CD4-positive, alpha-beta T cell treated with Interleukin-10 for 1 hour (primary cell): Measurements from ENCODE around the gene STK32C.
A peak's percentile ranks its signal among the peaks of the same experiment; 100 is the strongest.

Experiments used
- DNase-seq: peaks from one replicate; pipeline ENCODE4 v3.0.0-alpha.2; 2020

The STK32C gene

DNA sequence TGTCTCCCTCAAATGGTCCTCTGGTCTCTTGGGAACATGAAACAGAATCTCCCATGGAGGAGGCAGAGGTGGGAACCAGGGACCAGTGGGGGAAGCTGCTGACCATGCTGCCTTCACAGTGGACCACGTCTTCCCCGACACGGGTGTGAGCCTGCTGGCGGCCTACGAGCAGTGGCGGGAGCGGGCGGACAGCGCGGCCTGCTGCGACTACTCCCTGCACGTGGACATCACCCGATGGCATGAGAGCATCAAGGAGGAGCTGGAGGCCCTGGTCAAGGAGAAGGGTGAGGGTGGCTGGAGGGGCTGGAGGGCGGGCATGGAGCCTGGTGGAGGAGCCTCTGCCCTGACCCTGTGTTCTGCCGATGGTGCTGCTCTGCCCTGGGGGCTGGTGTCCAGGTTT lies 113.0 kb downstream of the STK32C start:
- no peak for DNase-seq

DNA sequence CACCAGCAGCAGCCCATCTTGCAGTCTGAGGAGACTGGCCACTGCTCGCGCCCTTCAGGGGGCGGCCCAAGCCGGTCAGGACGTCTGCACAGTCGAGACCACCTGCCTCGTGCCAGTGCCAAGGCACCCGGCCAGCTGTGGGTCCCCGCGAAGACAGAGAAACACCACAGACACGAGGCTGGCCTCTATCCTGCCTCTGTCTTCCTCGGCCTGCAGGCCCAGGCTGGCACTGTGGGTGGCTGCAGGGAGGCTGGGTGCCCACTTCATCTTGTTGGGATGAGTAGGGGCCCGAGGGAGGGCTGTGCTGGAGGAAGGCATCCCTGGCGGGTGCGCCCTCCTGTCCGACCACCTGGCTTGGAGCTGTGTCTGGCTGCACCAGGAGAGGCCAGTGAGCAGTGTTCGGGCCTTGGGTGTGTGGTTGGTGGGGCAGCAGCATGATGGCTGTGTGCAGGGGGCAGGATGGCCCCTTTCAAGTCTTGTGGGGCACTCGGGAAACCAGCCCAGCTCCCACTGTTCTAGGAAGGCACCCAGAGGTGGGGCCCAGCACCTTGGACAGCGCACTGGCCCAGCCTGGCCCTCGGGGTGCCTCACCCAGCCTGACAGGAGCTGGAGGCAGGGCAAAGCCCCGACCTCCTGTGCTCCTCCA lies 113.7 kb downstream of the STK32C start:
- DNase-seq, result no peak

DNA sequence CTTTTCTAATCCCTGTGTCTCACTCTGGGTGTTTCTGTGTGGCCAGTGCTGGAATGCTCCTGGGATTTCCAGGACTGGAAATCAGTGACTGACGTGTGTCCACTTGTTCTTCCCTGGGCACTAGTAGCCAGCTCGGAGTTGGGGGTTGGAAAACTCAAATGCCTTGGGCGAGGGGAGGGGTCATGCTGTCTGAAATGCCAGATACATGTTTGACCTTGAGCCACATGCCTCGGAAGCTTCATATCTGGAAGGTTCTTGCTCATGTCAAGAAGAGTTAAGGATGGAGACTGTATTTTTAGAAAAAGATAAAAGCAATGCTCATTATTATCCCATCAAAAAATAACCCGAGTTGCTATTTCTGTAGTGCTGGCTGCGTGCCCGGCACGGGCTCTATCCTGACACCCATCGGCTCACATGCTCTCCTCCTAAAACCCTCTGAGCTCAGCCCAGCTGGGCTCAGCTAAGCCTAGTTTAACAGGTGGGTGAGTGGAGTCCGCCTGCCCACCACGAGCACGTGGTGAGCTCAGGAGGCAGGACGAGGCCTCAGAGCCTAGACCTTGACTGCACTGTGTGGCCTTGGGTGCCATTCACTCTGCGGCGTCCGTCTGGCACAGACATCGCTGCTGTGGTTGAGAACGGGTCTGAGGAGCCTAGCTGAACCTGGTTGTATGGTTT lies 114.6 kb downstream of the STK32C start:
- DNase-seq, result no peak

DNA sequence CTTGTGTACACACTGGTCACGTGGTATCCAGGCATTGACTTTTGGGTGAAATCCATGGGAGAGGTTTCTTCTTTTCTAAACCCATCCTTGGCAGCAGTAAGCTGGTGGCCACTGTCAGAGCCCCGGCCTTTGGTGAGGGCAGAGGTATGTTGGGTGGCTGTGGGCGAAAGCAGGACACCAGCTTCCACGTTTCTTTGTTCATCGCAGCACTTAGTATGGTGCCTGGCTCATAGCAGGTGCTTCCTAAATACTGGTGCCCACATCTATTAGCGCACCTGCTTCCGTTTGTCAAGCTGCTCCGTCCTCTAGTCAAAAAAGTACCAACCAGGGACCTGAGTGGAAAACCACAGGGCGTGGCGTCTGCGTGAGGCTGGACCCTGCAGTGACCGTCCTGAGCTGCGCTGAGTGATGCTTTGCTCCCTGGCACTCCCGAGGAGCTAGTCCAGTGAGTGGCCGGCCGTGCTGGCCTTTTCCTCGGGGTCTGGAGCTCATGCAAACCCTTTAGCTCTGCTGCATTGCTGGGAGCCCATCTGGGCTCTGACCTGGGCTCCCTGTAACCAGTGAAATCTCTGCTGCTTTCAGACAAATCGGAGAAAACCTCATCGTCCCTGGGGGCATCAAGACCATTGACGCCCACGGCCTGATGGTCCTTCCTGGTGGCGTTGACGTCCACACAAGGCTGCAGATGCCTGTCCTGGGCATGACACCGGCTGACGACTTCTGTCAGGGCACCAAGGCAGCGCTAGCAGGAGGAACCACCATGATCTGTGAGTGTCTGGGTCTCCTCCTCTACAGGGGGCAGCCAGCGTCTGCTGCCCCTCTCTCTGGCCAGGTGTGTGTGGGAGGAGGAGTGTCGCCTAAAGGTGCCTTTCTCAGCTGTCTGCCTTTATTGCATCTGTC lies 115.4 kb downstream of the STK32C start:
- DNase-seq, result no peak

DNA sequence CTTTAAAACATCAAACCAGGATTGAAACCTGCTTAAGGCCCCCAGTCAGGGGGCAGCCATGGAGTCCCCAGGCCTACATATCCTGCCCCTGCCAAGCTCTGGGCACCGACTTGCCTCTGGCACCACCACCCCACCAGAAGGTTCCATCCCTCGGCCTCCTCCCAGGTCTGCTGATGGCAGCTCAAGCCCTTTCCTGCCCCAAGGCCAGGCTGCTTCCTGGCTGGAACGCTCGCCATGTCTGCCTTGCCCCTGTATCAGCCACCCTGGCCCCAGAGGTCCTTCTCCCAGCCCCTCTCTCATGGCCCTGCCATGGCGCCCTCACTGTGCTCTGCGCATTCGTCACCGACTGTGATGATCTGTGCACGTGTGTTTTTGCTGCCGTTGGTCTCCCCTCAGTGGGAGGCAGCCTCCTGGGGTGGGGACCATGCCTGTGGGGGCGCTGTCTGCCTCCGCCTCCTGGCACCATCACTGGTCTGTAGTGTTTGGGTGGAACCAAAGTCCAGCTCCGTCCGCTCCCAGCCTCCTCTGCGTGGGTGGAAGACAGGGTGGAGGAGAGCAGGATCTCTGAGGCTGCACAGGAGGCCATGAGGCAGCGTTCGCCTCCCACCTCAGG lies 117.8 kb downstream of the STK32C start:
- DNase-seq, result no peak

DNA sequence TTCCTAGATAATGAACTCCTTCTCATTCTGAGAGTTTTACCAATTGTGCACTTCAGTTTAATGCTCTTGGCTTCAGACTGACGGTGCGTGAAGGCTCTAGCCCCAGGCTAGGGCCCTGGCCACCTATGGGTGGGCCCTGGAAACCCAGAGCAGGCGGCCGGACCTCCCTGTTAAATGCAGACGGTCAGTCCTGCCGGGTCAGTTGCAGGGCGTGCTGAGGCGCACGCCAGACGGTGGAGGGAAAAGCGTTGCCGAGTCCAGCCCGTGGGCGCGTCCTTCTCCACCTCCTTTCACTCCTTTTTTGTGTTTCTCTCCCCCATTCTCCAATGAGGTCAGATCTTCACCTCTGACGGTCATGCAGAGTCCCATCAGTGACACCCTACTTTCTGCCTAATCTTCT lies 118.7 kb downstream of the STK32C start:
- no peak for DNase-seq

DNA sequence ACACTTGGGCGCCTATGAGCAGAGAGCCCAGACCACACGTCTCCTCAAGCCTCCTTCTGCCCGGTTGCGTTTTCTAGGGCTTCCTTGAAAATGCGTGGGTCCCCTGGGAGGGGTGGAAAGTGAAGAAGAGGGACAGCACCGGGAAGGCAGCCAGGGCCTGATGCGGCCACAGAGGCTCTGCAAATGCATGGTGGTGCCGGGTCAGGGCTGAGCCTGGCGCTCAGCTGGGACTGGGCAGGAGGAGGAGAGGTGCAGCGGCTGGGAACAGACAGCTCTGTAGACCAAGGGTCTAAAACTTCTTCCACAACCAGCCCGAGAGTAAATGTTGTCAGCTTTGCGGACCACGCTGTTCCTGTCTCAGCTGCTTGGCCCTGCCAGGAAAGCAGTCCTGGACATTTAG lies 119.4 kb downstream of the STK32C start:
- no peak for DNase-seq

DNA sequence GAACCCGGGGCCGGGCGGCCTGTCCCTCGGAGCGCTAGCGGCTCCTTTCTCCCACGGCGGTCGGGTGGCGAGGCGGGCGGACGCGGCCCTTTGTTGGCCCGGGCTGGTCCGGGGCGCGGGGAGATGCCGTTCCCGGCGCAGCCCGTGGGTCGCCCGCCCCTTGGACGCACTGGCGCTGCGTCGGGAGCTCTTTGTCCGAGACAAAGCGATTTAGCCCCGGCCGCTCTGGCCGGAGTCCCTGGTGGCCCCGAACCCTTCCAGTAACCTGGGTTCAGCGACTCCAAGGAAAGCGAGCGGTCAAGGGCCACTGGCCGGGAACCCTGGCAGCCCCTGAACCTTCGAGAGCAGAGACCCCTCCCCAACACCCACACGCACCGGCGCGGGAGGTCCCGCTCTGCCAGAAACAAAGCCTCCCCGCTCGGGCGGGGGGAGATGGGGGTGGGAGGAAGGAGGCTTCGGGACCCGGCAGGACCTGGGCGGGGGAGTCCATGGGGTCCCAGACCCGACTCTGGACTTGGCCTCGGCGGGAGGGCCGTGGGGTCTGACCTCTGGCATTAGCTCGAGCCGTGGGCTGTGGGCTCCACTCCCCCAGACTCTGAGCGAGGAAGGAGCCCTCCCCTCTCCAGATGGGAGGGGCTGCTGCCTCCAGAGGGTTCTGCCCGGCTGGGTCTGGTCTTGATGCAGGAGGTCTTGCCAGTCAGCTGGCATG lies 120.2 kb downstream of the STK32C start:
- DNase-seq, result no peak

DNA sequence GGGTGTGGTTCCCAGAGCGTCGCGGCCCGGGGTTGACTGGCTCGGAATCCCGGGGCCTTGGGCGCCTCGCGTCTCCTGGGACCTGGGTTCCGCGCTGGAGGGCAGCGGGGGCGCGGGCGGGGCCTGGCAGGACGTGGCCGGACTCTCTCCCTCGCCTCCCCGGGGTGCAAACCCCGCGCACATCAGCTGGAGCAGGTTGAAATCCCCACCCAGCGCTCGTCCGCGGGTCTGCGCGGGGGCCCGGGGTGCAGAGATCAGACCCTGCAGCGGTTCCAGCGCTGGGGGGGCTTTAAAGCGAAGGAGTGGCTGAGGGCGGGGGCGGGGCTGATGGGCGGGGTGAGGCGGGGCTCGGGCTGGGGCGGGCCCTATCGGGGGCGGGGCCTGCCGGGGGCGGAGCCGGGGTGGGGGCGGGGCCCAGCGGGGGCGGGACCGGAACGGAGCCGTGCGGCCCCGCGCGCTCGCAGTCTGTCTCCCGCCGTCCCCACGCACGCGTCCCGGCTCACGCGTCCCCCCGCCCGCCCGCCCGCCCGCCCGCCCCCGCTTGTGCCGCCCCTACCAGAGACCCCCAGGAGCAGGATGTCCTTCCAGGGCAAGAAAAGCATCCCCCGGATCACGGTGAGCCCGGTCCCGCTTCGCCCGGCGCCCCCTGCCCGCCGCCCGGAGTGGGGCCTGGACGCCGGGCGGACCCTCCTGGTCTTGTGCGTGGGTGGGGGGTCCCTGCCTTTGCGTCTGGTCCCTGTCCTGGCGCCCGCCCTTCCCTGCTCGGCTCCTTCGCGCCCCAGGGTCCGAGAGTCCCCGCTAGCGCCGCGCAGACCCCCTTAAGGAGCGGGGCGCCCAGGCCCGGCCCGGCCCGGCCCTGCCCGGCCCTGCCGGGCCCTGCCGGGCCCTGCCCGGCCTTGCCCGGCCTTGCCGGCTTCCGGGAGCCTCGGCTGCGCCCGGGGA lies 121.0 kb downstream of the STK32C start, which contains the start of gene DPYSL4:
TSS of gene DPYSL4 (plus strand) at position 461 of the 942 bp plus-strand sequence. CDS start at position 577, 116 bp downstream.
- DNase-seq, result no peak

DNA sequence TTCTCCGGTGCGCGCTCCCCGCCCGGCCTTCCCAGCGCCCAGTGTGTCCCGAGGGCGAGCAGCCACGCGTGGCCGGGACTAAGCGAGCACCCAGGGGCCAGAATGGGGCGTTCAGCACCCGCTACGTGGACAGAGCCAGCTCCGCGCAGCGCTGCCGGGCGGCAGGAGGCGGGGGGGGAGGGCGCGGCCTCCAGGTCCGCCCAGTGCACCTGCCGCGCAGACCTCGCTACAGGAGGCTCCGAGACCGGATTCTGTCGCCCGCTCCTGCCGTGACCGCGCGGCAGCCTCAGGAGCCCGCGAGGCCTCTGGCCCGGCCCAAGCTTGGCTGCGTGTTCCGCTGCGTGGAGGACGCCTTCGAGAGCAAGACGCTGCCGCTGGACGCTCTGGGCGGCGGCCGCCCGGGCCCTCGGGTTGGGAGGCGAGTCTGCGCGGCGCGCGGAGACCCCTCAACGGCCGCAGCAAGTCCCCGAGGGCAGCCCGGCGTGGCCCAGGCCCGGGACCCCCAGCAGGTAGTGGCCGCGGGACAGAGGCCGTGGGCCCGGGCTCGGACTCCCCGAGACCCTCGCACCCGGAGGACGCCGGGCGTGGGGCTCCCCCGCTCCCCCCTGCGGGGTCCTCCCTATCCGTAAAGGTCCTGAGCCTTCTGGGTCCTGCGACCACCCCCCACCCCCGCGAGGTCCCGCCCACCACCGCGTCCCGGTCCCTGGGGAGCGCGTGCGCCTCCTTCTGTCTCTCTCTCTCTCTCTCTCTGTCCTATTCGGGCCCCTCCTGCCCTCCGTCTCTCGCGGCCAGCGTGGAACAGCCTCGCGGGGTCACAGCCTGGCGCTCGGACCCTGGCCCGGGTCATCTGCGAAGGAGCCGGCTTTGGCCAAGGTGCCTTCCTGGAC lies 121.9 kb downstream of the STK32C start:
- peak; percentile 59 for DNase-seq

DNA sequence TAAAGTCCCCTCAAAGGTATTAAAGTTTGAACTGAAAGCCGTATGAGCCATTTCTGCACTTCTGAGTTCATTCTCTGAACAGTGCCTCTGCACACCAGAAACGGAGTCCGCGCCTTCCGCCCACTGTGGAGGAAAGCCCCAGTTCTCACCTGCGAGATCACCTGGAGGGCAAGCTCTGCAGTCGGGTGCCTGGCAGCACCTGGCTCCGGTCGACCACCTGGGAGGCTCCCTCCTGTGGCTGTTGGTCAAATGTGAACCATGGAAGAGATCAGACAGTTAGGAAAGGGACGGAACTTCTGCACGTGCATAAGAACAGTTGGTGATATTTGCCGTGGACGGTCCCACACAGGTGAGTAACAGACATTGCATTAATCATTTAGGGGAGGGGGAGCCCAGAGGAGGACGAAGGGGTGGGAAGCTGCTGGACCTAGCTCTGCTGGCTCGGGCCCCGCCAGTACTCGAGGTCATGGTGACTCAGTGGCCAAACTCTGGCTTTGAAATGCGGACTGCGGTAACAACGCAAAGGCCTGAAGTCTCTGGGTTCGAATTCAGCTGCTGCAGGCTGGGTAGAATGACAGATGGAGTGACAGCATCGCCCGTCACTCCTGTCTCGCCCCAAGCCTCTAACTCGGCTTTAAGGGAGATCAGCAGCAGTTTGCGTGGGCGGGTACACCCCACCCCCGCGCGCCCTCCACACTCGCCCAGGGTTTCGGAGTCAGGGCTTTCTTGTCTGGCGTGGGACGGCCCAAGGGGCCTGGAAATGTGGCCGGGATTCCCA lies 122.7 kb downstream of the STK32C start:
- DNase-seq, result no peak

DNA sequence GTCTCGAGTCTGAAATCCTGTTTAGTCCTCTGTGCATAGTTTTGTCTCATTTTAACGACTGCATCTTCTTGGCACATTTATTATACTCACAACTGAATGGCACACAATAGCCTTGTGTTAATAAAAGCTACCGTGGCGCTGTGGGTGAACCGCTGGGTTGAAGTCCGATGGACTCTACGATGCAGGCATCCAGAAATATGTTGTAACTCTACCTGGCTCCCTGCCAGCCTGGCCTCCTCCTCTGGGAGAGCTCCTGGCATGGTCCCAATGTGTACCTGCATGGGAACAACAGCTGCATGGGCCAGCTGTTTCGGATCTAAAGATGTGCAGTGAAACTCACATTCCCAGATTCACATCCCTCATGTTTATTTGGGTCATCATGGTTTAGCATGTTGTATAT lies 124.7 kb downstream of the STK32C start:
- no peak for DNase-seq

DNA sequence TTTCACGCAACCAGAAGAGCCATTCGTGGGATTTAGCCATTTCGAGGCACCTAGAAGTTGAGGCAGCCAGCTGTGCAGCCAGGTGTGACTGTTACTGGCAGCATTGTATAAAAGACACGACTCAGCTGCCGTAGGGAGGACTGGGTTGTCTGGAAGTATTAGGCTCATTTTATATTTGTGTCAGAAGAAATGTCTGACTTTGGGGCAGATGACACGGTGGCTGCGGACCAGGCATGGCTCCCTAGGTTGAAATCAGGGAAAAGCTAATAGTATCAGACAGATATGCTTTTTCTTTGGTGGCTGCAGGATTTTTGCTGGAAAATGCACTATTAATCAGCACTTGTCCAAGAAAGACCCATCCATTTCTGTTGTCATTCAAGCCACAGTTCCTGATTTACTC lies 125.2 kb downstream of the STK32C start:
- DNase-seq, result no peak

DNA sequence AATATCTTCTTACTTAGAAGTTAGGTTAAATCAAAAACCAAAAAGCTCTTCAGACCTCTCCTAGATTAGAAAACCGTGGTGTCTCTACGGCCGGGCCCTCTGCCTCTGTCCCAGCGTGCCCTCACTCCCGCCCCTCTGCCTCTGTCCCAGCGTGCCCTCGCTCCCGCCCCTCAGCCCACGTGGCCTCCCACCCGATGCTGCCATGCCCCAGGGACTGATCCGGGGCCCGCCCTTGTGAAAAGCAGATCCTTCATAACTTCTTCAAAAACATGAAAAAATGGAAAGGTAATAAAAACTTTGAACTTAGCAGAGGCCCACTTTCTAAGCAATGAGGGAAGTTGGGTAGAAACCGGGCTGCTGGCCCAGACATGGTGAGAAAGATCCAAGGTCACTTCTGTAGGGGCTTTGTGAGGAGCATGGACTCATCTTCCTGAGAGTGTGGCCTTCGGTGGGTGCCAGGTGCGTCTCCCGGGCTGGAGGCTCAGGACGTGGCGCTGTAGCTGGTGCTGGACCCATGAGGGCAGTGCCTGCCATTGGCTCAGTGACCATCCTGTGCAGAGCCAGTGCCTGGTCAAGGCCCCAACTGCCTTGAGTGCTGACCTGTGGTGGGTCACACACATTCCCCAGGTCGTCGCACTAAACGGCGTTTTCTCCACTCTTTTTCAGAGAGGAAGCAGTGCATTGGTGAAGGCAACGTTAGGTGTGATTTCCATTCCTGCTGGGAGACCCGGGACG lies 125.9 kb downstream of the STK32C start:
- DNase-seq, result no peak

DNA sequence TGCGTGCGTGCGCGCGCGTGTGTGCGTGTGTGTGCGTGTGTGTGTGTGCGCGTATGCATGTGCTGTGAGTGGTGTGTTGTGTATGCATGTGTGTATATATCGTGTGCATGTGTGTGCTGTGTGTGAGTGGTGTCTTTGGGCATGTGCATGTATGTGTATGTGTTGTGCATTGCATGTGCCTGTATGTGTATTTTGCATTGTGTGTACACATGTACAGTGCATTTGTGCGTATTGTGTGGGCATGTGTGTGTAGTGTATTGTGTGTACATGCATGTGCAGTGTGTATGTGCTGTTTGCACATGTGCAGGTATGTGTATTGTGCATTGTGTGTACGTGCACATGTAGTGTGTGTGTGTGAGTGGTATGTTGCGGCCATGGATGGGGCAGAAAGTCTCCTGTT lies 127.0 kb downstream of the STK32C start:
- DNase-seq, result no peak

DNA sequence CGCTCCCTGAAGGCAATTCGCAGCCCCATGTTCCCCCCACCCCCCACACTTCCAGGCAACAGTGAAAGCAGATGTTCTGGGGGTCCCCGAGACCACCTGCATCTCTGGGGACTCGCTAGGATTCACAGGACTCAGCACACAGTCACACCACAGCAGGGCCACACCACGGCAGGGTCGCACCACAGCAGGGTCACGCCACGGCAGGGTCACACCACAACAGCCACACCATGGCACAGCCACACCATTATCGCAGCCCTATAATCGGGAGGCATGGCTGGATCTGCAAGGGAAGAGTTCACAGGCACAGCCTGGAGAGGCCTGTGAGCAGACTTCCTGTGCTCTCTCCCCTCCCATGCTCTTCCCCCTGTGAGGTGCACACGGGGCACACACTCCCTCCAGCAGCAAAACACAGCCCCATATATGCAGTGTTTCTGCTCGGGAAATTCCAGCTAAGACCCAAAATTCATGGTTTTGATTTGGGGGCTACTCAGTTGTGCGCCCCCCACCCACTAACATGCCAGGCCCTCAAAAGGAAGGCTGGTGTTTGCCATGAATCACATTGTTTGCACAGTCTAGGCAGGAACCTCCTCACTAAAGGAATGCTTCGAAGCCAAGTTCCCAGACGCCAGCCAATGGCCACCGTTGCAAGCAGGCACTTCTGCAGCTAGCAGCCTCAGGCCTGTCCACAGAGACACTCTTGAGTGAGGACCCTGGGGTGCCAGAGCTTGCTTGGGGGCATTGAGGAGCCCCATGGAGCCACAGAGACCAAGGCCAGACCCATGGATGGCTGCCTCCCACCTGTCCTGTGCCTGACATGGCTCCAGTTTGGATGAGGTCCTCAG lies 128.0 kb downstream of the STK32C start:
- DNase-seq, result no peak

DNA sequence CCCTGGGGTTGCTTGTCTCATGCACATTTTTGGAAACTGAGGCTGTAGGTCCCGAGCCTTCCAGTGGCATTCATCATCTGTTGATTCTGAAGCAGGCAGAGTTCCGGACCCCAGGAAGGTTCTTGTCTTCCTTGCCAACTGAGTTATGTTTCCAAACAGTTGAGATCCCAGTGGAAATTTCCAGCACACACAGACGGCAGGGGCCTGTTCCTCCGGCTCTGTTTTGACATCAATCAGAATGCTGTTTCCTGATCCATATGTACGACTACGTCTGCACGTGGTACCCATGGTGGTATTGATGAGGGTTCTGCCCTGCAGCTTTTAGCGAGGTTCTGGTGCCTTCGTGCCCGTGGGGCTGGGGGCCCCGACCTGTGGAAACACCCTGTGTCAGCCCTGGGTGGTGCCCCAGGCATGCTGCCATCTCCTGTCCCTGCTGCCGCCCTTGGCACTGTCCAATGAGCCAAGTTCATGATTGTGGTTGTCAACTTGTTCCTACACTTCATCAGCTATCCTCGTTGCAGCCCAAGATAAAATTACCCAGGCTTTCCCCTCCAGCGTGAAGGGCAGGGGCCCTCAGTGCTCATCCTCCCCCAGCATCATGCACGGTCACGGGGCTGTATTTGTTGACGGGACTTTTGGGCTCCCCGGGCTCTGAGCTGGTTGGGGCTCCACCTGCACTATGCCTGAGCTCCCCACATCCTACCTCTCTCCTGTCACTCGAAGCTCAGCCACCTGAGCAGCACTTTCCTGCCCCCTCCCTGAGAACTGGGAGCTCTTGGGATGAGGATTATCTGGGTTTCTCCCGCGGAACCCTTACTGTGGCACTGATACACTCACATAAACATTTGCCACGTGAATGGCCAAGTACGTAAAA lies 128.8 kb downstream of the STK32C start:
- DNase-seq, result no peak
